DMS 273 (cell line): Measurements from ENCODE around the gene SLC44A5.
"Not testable (repeated sequence)": the region's sequence is repeated elsewhere in the genome, so short reads cannot be mapped to it uniquely, and the experiment has no call there.

Source experiments
- DNase-seq: peaks from one replicate; lab custom pipeline; 2025; ENCODE audit not compliant: unreplicated experiment; lab: John Stamatoyannopoulos, UW

The SLC44A5 gene

GRCh38 chr1:75202751-75203150, 408.2 kb downstream of the SLC44A5 start:
- DNase-seq, result no peak

DNA sequence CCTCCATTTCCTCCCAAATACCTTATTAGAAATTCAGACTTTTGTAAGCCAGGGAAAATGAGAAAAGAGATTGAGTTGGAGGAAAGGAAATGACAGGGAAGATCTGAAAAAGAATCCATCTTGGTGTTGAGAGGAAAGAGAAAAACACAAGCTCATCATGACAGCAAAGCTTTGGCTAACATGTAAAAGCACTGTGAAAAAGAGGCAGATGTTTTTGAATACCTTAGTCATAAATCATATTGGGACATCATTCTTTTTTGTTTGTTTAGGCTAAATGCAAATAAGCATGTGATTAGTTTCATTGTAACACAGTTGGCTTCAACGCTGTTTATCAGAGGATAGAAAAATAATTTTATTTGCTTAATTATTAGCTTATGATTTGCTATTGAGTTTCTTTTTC, 412.2 kb downstream of the SLC44A5 start:
- no peak for DNase-seq

- no peak for DNase-seq
Measured at GRCh38 chr1:75198163-75198562, 412.8 kb downstream of the SLC44A5 start.

DNA sequence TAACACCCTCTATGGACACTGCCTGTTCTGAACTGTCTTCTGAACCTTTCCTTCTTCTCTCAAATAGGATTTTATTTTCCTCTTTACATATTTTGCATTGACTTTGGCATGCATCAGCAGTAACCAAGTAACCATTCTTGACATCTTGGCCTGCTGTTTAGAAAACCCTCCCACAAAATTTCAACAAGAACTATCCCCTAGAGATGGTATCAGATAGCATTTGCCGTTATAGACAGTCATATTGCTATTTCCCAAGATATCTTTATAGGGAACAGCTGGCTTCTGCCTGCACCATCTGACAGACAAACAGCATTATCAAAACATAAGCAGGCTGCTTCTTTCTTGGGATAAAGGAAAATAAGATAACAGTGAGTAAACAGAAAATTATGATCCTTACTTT, 422.0 kb downstream of the SLC44A5 start:
- peak; percentile 63 for DNase-seq

- DNase-seq, result not testable (repeated sequence)
Measured at GRCh38 chr1:75181214-75181955, 429.5 kb downstream of the SLC44A5 start.

GRCh38 chr1:75174031-75174760, 436.7 kb downstream of the SLC44A5 start:
- no peak for DNase-seq

- DNase-seq, result no peak
Measured at GRCh38 chr1:75172556-75172955, 438.4 kb downstream of the SLC44A5 start.

- no peak for DNase-seq
Measured at GRCh38 chr1:75171876-75172275, 439.0 kb downstream of the SLC44A5 start.

GRCh38 chr1:75170981-75171380, 439.9 kb downstream of the SLC44A5 start:
- peak; percentile 38 for DNase-seq

- no peak for DNase-seq
Measured at GRCh38 chr1:75170011-75170410, 440.9 kb downstream of the SLC44A5 start.

GRCh38 chr1:75166821-75167220, 444.1 kb downstream of the SLC44A5 start:
- DNase-seq, result no peak

DNA sequence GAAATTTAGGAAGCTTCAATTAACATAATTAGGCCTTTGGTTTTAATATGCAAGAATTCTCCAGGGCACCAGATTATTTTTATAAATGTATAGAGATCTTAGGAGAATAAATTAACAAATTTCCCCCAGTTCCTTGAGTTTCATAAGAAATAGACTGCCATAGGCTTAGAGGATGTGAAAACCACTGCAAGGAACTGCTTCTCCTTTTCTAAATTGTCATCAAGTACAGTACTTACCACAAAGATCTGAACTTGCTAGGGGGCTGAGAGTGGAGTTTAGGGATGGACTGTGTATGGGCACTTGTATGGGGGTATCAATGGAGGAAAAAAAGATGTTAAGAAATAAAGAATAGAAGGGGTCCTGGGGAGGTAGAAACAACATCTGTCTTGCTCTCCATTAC, 445.6 kb downstream of the SLC44A5 start:
- DNase-seq, result no peak

- DNase-seq, result no peak
Measured at GRCh38 chr1:75159154-75159553, 451.8 kb downstream of the SLC44A5 start.
